H1 (cell line): ENCODE measurements around the gene C12orf56. TPM values are rescaled to one million over a fixed set of nuclear protein-coding genes. Genes with fewer than 3 reads are reported as not detected.

Source experiments
- CTCF ChIA-PET: fragments of 300-600 bp; sonication (Branson Sonifier 250); formaldehyde crosslinking; loops from one replicate; lab custom pipeline; 2021; ENCODE audit not compliant: partially characterized antibody; lab: Charles Lee
- POLR2A ChIA-PET: fragments of 300-600 bp; sonication (Branson Sonifier 250); formaldehyde crosslinking; loops from one replicate; lab custom pipeline; 2021; ENCODE audit warnings: inconsistent platforms; ENCODE audit not compliant: partially characterized antibody; lab: Charles Lee
- DNase-seq, 2 experiments: peaks; one replicate each; pipeline versions ENCODE4 v3.0.0 to v3.0.0-alpha.2; 2010 to 2022; ENCODE audit warnings: low spot score in 2 of 2, low read depth in 1 of 2, mixed read lengths in 1 of 2
- FAIRE-seq: peaks from 2 replicates; lab custom pipeline; 2011; peaks lifted over from hg19 to GRCh38; lab: Jason Lieb, UNC
- H2AFZ ChIP-seq: 2 replicates; pipeline ENCODE4 v1.8.1; 2012; ENCODE audit warnings: low read length, inconsistent platforms
- H2AK5ac ChIP-seq: 2 replicates; pipeline ENCODE4 v1.6.1; 2013; ENCODE audit warnings: low read depth, low read length
- H2BK120ac ChIP-seq: replicated peaks from 2 replicates; pipeline ENCODE3; 2013; ENCODE audit warnings: low read depth, low read length, inconsistent platforms
- H2BK12ac ChIP-seq: 2 replicates; pipeline ENCODE4 v1.6.1; 2013; ENCODE audit warnings: low read depth, low read length
- H2BK15ac ChIP-seq: 2 replicates; pipeline ENCODE4 v1.6.1; 2013; ENCODE audit warnings: low read length
- H2BK20ac ChIP-seq: 2 replicates; pipeline ENCODE4 v1.6.1; 2013; ENCODE audit warnings: low read length
- H2BK5ac ChIP-seq: 2 replicates; pipeline ENCODE4 v1.6.1; 2013; ENCODE audit warnings: low read depth, low read length
- H3K14ac ChIP-seq: 2 replicates; pipeline ENCODE4 v1.6.1; 2013; ENCODE audit warnings: inconsistent platforms; ENCODE audit not compliant: insufficient read length
- H3K18ac ChIP-seq: 2 replicates; pipeline ENCODE4 v1.6.1; 2013; ENCODE audit warnings: low read length; ENCODE audit errors: extremely low read depth
- H3K23ac ChIP-seq: 2 replicates; pipeline ENCODE4 v1.6.1; 2013; ENCODE audit warnings: inconsistent platforms; ENCODE audit not compliant: insufficient read length
- H3K23me2 ChIP-seq: 2 replicates; pipeline ENCODE4 v1.6.1; 2013; ENCODE audit warnings: low read depth, low read length
- H3K27ac ChIP-seq: 2 replicates; pipeline ENCODE4 v1.6.1; 2011; ENCODE audit warnings: low read depth, low read length, inconsistent platforms
- H3K27me3 ChIP-seq, 4 experiments: replicated peaks in 1 of 4; 1 replicate in 1 of 4; 2 replicates in 3 of 4; pipeline versions ENCODE4 v1.6.1 to v1.8.1; 2011 to 2013; ENCODE audit warnings: low read length in 3 of 4, mild to moderate bottlenecking in 3 of 4, inconsistent platforms in 2 of 4, mixed read lengths in 2 of 4, moderate library complexity in 1 of 4; ENCODE audit not compliant: control insufficient read depth in 3 of 4, insufficient read depth in 3 of 4; ENCODE audit errors: extremely low read depth in 1 of 4
- H3K36me3 ChIP-seq, 4 experiments: 2 replicates each; pipeline versions ENCODE4 v1.6.1 to v1.8.1; 2011 to 2013; ENCODE audit warnings: mild to moderate bottlenecking in 4 of 4, low read length in 3 of 4, moderate library complexity in 2 of 4, control low read depth in 1 of 4, inconsistent platforms in 1 of 4; ENCODE audit not compliant: insufficient read depth in 4 of 4, control insufficient read depth in 2 of 4
- H3K4ac ChIP-seq: replicated peaks from 2 replicates; pipeline ENCODE3; 2013; ENCODE audit warnings: low read length, low read depth, mixed read lengths, inconsistent platforms; ENCODE audit not compliant: insufficient read length
- H3K4me1 ChIP-seq, 4 experiments: replicated peaks in 1 of 4; 1 replicate in 1 of 4; 2 replicates in 3 of 4; pipeline versions ENCODE4 v1.6.1 to v1.8.1; 2011 to 2013; ENCODE audit warnings: low read length in 3 of 4, inconsistent platforms in 2 of 4, mixed read lengths in 1 of 4; ENCODE audit not compliant: insufficient read depth in 4 of 4, control insufficient read depth in 3 of 4
- H3K4me2 ChIP-seq, 2 experiments: 2 replicates each; pipeline versions ENCODE4 v1.6.1 to v1.8.1; 2011 to 2013; ENCODE audit warnings: low read depth in 2 of 2, low read length in 2 of 2, control low read depth in 1 of 2, inconsistent platforms in 1 of 2, mild to moderate bottlenecking in 1 of 2; ENCODE audit not compliant: insufficient read depth in 1 of 2
- H3K4me3 ChIP-seq, 4 experiments: fragments of 200-600, 300-600 bp in 1 of 4; sonication (generic), shearing (Covaris generic), sonication (Bioruptor Twin) in 1 of 4; 2 replicates each; pipeline versions ENCODE4 v1.5.1 to v1.8.1; 2011 to 2016; ENCODE audit warnings: low read length in 4 of 4, low read depth in 3 of 4, control low read depth in 2 of 4, inconsistent platforms in 2 of 4, mild to moderate bottlenecking in 2 of 4, mixed read lengths in 1 of 4, moderate library complexity in 1 of 4; ENCODE audit not compliant: insufficient read depth in 2 of 4; ENCODE audit errors: extremely low read depth in 1 of 4
- H3K56ac ChIP-seq: replicated peaks from 2 replicates; pipeline ENCODE3; 2013; ENCODE audit warnings: low read depth, mild to moderate bottlenecking, mixed read lengths, low read length, inconsistent platforms; ENCODE audit not compliant: insufficient read length
- H3K79me1 ChIP-seq: 2 replicates; pipeline ENCODE4 v1.6.1; 2013; ENCODE audit warnings: low read depth, low read length, control low read depth
- H3K79me2 ChIP-seq, 2 experiments: 2 replicates each; pipeline versions ENCODE4 v1.6.1 to v1.8.1; 2012 to 2013; ENCODE audit warnings: low read length in 2 of 2, mild to moderate bottlenecking in 2 of 2, inconsistent platforms in 1 of 2; ENCODE audit not compliant: insufficient read depth in 2 of 2, control insufficient read depth in 1 of 2
- H3K9ac ChIP-seq, 4 experiments: replicated peaks in 1 of 4; 1 replicate in 1 of 4; 2 replicates in 3 of 4; pipeline versions ENCODE4 v1.6.1 to v1.8.1; 2011 to 2013; ENCODE audit warnings: low read depth in 3 of 4, low read length in 3 of 4, control low read depth in 2 of 4, mild to moderate bottlenecking in 2 of 4, moderate library complexity in 2 of 4, inconsistent platforms in 1 of 4; ENCODE audit errors: extremely low read depth in 1 of 4
- H3K9me3 ChIP-seq, 2 experiments: 2 replicates each; pipeline versions ENCODE4 v1.6.1 to v1.8.1; 2012 to 2013; ENCODE audit warnings: mild to moderate bottlenecking in 2 of 2, moderate library complexity in 2 of 2, control low read depth in 1 of 2, inconsistent platforms in 1 of 2, low read depth in 1 of 2, low read length in 1 of 2, mixed read lengths in 1 of 2; ENCODE audit not compliant: insufficient read depth in 2 of 2
- H4K20me1 ChIP-seq, 2 experiments: replicated peaks in 1 of 2; 2 replicates each; pipeline versions ENCODE3 to v1.8.1; 2011 to 2013; ENCODE audit warnings: inconsistent platforms in 2 of 2, low read length in 2 of 2, mild to moderate bottlenecking in 1 of 2; ENCODE audit not compliant: insufficient read depth in 2 of 2, control insufficient read depth in 1 of 2
- H4K5ac ChIP-seq: 2 replicates; pipeline ENCODE4 v1.6.1; 2013; ENCODE audit warnings: low read length, low read depth, mixed read lengths, inconsistent platforms; ENCODE audit not compliant: insufficient read length
- H4K8ac ChIP-seq: 2 replicates; pipeline ENCODE4 v1.8.0; 2013; ENCODE audit warnings: mild to moderate bottlenecking, moderate library complexity, low read length, inconsistent platforms; ENCODE audit not compliant: insufficient read depth; ENCODE audit errors: extremely low read depth
- H4K91ac ChIP-seq: replicated peaks from 2 replicates; pipeline ENCODE3; 2013; ENCODE audit warnings: low read length, mixed read lengths, inconsistent platforms; ENCODE audit not compliant: insufficient read length
- CBX8 ChIP-seq: fragments of 300-800, 300-1000 bp; sonication (generic); IDR thresholded peaks from 2 replicates; pipeline ENCODE4 v1.7.1; 2016; ENCODE audit warnings: low read depth, low read length, borderline replicate concordance
- EZH2 ChIP-seq: fragments of 200-600 bp; sonication (generic); IDR thresholded peaks from 2 replicates; pipeline ENCODE4 v1.7.1; 2012; ENCODE audit warnings: low read depth, mild to moderate bottlenecking, moderate library complexity, low read length, inconsistent platforms; ENCODE audit not compliant: severe bottlenecking
- FOSL1 ChIP-seq: IDR thresholded peaks from 2 replicates; pipeline ENCODE4 v1.6.1; 2011; ENCODE audit warnings: mild to moderate bottlenecking, low read depth, low read length, moderate library complexity; ENCODE audit not compliant: insufficient read depth
- MAFK ChIP-seq: IDR thresholded peaks from 2 replicates; pipeline ENCODE4 v1.6.1; 2012; ENCODE audit warnings: low read depth, mild to moderate bottlenecking, improper control_type of control experiment, low read length
- POLR2A ChIP-seq, 2 experiments: IDR thresholded peaks; 1 replicate in 1 of 2; 2 replicates in 1 of 2; pipeline ENCODE4 v1.6.1; 2011; ENCODE audit warnings: low read depth in 2 of 2, low read length in 2 of 2, mild to moderate bottlenecking in 2 of 2; ENCODE audit errors: control extremely low read depth in 1 of 2
- RNF2 ChIP-seq: fragments of 200-900, 300-1000 bp; sonication (generic); IDR thresholded peaks from 2 replicates; pipeline ENCODE4 v1.7.1; 2016; ENCODE audit warnings: borderline replicate concordance, low read depth, mild to moderate bottlenecking, antibody characterized with exemption, low read length; ENCODE audit not compliant: poor library complexity, severe bottlenecking; ENCODE audit errors: missing control alignments
- WGBS, 2 experiments: shearing (Covaris generic) in 1 of 2; methylation state at CpG; one replicate each; pipeline versions ENCODE4 v1.1.6 to v1.1.7; 2013 to 2015; ENCODE audit warnings: low lambda C conversion rate in 2 of 2, mixed read lengths in 2 of 2, inconsistent platforms in 1 of 2, low coverage in 1 of 2, missing lambda C conversion rate in 1 of 2; ENCODE audit not compliant: insufficient replicate concordance in 2 of 2, insufficient coverage in 1 of 2, insufficient read length in 1 of 2; ENCODE audit errors: extremely low coverage in 1 of 2, missing lambda C conversion rate in 1 of 2; 5-methylcytosine and 5-hydroxymethylcytosine counted together
- polyA plus RNA-seq, 7 experiments: library from polyadenylated mRNA; depleted of rRNA in 3 of 7; stranded (reverse) in 5 of 7; unstranded in 2 of 7; fragments of >200 nt in 5 of 7; fragments of 200-250 nt in 2 of 7; gene quantifications; 1 replicate in 5 of 7; 2 replicates in 1 of 7; 4 replicates in 1 of 7; pipeline versions ENCODE4 v1.2.1 to v1.2.3, GENCODE V29; 2011 to 2013; ENCODE audit warnings: missing spikeins in 2 of 7, mixed read lengths in 2 of 7
- total RNA-seq: library from RNA; stranded (reverse); fragmentation: NEBNext Ultra II Directional; extraction: Animal tissue kit (Norgen Biotek cat#: 25700); gene quantifications from 2 replicates; pipeline ENCODE4 v1.2.1, GENCODE V29; 2021
- TF ChIP-seq, protein P1 (sequence below): IDR thresholded peaks from 2 replicates; pipeline ENCODE4 v1.6.1; 2012; ENCODE audit warnings: inconsistent platforms
- TF ChIP-seq, protein P2 (sequence below): IDR thresholded peaks from 2 replicates; pipeline ENCODE4 v1.6.1; 2012; ENCODE audit warnings: inconsistent platforms

C12orf56 gene
- total and polyA plus RNA-seq, 2 of the 8 experiments (the other 6 are each of a cell fraction or from before 2014, with no cell fraction given) = 1.1 to 2.9 TPM

DNA sequence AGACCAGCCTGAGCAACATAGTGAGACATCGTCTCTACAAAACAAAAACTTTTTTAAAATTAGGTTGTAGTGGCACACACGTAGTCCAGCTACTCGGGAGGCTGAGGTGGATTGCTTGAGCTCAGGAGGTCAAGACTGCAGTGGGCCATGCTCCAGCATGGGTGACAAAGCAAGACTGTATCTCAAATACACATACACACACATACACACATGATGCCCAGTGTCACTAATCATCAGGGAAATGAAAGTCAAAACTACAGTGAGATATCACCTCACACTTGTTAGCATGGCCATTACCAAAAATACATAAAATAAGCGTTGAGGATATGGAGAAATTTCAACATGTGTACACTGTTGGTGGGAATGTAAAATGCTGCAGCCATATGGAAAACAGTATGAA, 135.3 kb downstream of the C12orf56 start:
- Histone ChIP-seq H3K36me3 (no peaks in the 10 kb centered on the region), H2BK120ac (no peak overlapping the region), H3K23ac (no peak overlapping the region), H3K23me2 (no peaks in the 10 kb centered on the region), H3K9me3 (no peaks in the 10 kb centered on the region), H3K4me2 (no peak overlapping the region), H3K4ac (no peak overlapping the region), H2BK12ac (no peak overlapping the region), H4K8ac (no peak overlapping the region), H2BK20ac (no peak overlapping the region), H3K4me1 (peaks cover 0 to 2% (median 0%) of the 10 kb centered on the region in 4 experiments; a peak in 1 of 7 replicates), H3K79me1 (no peaks in the 10 kb centered on the region), H3K27ac (no peak overlapping the region), H3K9ac (no peak overlapping the region), H2BK5ac (no peak overlapping the region), H4K91ac (no peak overlapping the region), H3K14ac (no peak overlapping the region), H3K79me2 (no peaks in the 10 kb centered on the region), H4K20me1 (no peaks in the 10 kb centered on the region), H3K4me3 (no peak overlapping the region), H2AK5ac (no peak overlapping the region), H3K18ac (no peak overlapping the region), H2AFZ (no peak overlapping the region), H4K5ac (no peak overlapping the region), H3K56ac (no peak overlapping the region), H3K27me3 (no peaks in the 10 kb centered on the region), H2BK15ac (no peak overlapping the region)
- 88% methylated on average over 4 of the region's 4 CpGs; no CpG with 5 or more reads in 1 of the 2 experiments for WGBS, 2 experiments
- DNase-seq (no peak), FAIRE-seq (no peak)
- CTCF ChIA-PET = interaction anchor here (0.6 to 5.6 kb wide), 9 partner anchors 10 to 430 kb away, joined by 3 to 67 read pairs (median 5); no protein-coding TSS in a partner anchor
- POLR2A ChIA-PET = no interaction called here
- TF ChIP-seq, protein P1, sequence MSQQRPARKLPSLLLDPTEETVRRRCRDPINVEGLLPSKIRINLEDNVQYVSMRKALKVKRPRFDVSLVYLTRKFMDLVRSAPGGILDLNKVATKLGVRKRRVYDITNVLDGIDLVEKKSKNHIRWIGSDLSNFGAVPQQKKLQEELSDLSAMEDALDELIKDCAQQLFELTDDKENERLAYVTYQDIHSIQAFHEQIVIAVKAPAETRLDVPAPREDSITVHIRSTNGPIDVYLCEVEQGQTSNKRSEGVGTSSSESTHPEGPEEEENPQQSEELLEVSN = no peak
- TF ChIP-seq CBX8 (no peak), MAFK (no peak), RNF2 (no peak), EZH2 (no peak), FOSL1 (no peak), POLR2A (IDR thresholded peaks at IDR 0.05; ENCODE audit: control extremely low read depth in 1 of 2, low read depth in 2 of 2, low read length in 2 of 2) (no peak)
- TF ChIP-seq, protein P2, sequence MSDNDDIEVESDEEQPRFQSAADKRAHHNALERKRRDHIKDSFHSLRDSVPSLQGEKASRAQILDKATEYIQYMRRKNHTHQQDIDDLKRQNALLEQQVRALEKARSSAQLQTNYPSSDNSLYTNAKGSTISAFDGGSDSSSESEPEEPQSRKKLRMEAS = no peak
